Tibial nerve (tissue), 3 donors: ENCODE measurements around the gene SKIL.

ENCODE experiments used
- CTCF ChIP-seq, 5 experiments: fragments of 200-600 bp in 3 of 5; fragments of 450-650 bp in 2 of 5; sonication (generic) in 3 of 5; IDR thresholded peaks; one replicate each; pipeline ENCODE4 v1.5.1; 2016 to 2019; ENCODE audit warnings: antibody characterized with exemption in 5 of 5, mild to moderate bottlenecking in 3 of 5, moderate library complexity in 2 of 5
- POLR2A ChIP-seq, 2 donors: fragments of 450-650 bp; IDR thresholded peaks; one replicate each; pipeline ENCODE4 v1.6.1; 2017; ENCODE audit warnings: antibody characterized with exemption in 2 of 2, mild to moderate bottlenecking in 2 of 2, moderate library complexity in 2 of 2

- TF ChIP-seq POLR2A (IDR thresholded peaks at IDR 0.05) (no peak), CTCF (IDR thresholded peaks at IDR 0.05) (no peak)
Measured at GRCh38 chr3:170405101-170405500, 47.6 kb downstream of the SKIL start.
